ENCODE results near the gene SPATA2L.

SPATA2L gene

DNA sequence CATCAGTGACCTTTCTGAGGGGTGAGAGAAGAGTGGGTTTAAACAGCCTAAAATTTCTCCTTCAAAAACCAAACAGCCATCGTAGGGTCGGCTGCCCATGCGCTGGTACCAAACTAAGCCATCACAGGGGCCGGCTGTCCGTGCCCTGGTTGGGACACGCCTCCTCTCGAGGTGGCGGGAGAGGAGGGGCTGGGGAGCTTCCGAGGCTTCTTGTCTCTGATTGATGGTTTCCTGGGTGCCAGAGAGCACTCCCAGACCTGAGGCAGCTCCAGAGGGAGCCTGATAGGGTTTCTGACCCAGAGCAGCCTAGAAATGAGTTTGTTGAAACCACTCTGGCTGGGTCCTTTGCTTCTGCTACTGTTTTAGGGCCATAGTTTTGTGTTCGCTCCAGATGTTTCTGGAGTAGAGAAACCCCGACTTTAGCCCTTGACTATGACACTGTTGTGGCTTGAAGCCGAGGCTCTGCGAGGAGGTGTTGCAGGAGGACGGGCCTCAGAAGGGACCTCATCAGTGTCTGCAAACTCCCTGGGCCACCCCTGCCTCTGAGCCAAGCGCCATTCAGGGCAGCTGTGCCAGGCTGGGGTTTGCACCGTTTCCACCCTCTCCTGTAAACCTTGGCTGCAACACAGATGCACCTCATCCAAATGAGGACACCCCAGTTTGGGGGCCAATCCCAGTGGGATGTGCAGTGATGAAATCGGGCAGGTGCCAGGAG lies 26.1 kb upstream of the SPATA2L start:
- no peak for FAIRE-seq

GRCh38 chr16:89723279-89724250 lies 22.1 kb upstream of the SPATA2L start:
- FAIRE-seq = no peak

DNA sequence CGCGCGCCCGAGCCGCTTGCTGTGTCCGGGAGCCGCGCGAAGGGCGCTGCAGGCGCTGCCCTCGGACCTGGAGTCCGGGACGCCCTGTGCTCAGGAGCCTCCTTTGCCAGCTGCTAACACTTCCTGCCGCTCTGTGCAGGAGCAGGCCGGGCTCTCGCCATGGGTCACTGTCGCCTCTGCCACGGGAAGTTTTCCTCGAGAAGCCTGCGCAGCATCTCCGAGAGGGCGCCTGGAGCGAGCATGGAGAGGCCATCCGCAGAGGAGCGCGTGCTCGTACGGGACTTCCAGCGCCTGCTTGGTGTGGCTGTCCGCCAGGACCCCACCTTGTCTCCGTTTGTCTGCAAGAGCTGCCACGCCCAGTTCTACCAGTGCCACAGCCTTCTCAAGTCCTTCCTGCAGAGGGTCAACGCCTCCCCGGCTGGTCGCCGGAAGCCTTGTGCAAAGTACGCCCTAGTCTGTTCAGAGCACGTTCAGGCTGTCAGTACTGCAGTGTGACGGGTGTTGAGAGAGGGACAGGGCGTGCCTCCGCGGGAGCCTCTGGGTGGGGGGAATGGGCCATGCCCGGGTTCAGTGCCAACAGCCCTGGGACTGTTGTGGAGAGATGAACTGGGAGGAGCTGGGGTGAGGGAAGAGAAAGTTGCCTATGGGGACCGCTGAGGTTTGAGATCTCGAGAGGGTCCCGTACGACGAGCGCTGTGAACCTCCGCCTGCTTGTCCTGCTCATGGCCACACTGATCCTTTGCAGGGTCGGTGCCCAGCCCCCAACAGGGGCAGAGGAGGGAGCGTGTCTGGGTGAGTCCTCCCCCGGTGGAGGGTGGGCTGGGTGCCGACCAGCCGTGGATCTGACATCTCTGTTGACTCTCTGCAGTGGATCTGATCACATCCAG lies 21.1 kb upstream of the SPATA2L start:
- FAIRE-seq = no peak

DNA sequence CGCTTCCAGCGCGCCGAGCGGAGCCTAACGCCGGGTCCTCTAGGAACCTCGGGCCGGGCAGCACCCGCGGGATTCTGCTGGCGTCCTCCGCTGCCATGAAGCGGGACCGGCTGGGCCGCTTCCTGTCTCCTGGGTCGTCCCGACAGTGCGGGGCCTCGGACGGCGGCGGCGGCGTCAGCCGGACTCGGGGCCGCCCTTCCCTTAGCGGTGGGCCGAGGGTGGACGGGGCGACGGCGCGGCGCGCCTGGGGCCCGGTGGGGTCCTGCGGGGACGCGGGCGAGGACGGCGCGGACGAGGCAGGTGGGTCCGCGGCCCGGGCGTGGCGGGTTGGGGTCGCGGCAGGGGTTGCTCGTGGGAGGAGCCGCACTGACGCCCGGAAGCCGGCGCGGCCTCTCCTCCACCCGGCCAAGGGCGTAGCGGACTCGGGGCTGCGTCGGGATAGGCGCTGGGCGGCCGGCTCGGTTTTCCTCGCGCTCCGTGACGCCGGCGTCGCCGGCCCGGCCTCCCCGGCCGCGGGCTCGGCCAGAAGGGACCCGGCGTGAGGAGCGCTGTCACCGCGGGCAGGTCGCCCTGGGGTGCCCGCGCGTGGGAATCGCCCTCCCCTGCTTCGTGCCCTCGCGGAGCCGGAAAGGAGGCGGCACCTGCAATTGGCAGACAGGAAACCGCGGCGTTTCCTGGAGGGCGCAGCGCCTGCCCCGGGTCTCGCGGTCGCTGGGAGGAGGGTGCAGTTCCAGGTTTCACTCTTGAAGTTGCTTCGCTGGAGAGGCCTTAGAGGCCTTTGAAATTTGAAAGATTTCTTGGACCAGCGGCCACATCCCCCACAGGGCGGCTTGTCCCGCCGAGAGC lies 20.3 kb upstream of the SPATA2L start:
- no peak for FAIRE-seq

GRCh38 chr16:89720813-89721545 lies 19.5 kb upstream of the SPATA2L start, which contains the start of the genes VPS9D1 and ZNF276:
VPS9D1 (minus strand) TSS chr16:89720898; CDS start chr16:89720861, 37 bp downstream.
ZNF276 (plus strand) TSS chr16:89721537; CDS start chr16:89721641, 104 bp downstream.
- FAIRE-seq = no peak

DNA sequence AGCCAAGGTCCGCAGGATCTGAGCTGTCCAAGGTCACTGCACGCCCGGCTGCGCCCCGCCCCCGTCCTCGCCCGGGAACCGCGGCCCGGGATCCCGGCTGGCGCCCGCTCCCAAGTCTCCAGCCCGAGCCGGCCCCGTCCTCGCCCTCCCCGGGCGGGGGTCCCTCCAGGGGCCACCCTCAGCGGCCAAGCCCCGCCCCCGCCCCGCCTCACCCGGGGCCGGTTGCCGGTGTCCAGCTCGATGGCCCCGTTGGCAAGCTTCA lies 19.0 kb upstream of the SPATA2L start:
- no peak for FAIRE-seq

- no peak for FAIRE-seq
Observed at GRCh38 chr16:89717688-89718505, 16.4 kb upstream of the SPATA2L start.

DNA sequence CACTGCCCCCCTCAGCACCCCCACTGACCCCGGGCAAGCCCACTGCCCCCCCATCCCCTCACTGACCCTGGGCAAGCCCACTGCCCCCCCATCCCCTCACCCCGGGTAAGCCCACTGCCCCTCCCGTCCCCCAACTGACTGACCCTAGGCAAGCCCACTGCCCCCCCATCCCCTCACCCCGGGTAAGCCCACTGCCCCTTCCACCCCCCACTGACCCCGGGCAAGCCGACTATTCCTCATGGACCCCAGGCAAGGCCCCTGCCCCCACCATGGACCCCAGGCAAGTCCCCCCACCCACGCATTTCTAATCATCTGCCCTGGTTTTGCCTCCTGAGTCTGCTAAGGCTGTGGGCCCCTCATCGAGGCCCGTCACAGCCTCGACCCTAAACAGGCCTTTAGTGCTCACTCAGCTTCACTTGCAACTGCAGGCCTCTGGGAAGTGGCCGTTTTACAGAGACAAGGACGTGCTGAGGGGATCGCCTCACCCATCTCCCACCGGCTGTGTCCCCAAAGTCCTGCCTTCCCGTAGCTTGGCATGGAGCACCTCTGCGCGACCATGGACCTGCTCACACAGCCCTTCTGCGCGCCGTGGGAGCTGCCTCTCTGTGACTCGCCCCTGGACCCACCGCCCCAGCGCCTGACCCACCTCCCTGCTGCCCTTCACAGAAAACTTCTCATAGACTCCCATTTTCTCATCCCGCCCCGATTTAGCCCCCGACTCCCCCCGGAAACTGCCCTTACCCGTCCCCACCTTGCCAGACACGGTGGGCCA lies 15.6 kb upstream of the SPATA2L start:
- no peak for FAIRE-seq

DNA sequence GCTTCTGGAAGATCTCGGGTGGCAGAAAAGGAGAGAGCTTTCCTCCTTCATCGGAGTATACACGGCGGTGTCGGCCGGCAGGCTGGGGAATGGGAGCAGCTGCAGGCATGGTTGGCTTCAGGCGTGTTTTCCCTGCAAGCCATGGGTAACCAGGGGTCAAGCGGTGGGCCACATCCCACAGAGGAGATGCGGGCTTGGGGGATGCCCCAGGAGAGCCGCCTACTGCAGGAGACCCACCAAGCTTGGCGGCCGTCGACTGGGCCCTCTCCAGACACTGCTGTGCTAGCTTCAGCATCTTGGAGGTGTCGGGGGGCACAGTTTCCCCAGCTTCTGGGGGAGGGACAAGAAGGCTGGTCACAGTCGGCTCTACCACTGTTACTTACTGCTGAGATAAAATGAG lies 15.0 kb upstream of the SPATA2L start:
- no peak for FAIRE-seq

- FAIRE-seq = no peak
Observed at GRCh38 chr16:89712274-89712781, 10.8 kb upstream of the SPATA2L start.

DNA sequence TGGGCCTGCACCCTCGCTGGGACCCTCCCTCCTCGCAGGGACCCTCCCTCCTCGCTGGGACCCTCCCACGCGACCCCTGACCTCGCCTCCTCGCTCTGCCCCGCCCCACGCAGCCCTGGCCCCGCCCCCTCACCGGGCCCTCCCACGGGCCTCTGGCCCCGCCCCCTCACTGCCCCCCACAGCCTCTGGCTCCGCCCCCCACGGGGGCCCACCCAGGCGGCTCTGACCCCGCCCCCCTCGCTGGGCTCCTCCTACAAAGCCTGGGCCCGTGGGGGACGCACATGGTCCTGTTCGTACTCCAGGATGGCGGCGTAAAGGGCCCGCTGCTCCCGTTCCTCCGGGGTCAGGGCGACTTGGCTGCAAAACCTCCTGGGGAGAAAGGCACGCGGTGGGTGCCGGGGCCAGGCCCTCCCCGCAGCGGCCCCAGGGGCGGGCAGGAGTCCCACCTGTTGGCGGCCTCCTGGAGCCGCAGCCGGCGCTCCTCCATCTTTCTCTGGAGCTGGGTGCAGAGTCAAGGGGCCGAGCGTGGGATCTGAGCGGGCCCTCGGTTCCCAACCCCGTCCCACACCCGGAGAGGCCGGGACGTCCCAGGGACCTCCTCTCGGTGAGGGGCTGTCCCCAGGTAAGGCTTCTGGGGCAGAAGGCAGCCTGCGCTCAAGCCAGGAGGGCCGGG lies 10.2 kb upstream of the SPATA2L start:
- no peak for FAIRE-seq

DNA sequence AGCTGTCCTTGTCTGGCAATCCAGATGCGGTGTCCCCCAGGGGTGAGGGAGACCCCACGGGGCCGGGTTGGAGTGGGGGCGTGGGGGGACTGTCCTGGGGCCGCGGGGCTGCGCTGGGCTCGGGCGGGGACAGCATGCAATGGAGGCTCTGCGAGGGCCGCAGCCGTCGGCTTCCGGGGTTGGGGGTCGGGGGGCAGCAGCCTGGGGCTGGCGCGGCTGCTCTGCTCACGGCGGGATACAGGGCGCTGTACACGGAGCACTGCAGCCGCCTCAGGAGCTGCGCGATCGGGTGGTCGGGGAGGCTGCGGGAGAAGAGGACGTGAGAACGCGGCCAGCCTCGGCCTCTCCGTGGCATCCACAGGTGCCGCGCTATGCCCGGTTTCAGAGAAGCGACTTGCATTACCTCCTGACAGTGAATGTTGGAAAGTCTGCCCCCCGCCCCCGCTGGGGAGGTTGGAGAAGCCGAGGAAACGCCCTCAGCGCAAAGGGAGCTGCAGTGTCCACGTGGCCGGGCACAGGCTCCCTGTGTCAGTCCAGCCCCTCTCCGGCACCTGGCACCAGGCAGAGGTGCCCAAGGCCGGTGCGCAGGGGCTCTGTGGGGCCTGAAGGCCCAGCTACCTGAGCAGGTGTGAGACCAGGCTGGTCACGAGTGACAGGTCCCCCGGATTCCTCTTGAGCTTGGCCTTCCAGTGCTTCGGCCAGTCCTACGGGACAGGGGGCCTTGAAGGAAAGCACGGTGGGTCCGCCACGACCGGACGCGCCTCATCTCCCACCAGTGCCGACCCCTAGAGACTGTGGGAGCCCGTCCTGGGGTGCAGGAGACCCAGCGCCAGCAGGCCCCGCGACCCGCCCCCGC lies 9.4 kb upstream of the SPATA2L start:
- FAIRE-seq = no peak

- FAIRE-seq = no peak
Observed at GRCh38 chr16:89709716-89710432, 8.4 kb upstream of the SPATA2L start.

DNA sequence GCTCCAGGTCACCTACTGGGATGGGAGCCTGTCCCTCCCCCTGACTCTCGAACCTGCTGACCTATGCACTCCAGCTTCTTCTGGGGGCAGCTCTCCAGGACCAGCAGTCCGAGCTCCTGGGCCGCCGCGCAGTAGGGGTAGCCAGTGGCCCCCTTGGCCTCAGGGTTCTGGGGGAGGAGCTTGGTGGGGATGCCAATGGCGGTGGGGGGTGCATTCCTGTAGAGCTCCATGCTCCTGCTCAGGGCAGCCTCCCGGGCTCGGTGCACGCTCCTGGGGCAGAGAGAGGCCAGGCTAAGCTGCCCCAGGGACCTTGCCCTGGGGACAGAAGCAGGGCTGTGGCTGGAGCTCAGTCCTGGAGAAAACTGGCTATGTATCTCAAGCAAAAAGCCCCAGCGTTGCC lies 7.7 kb upstream of the SPATA2L start:
- no peak for FAIRE-seq

DNA sequence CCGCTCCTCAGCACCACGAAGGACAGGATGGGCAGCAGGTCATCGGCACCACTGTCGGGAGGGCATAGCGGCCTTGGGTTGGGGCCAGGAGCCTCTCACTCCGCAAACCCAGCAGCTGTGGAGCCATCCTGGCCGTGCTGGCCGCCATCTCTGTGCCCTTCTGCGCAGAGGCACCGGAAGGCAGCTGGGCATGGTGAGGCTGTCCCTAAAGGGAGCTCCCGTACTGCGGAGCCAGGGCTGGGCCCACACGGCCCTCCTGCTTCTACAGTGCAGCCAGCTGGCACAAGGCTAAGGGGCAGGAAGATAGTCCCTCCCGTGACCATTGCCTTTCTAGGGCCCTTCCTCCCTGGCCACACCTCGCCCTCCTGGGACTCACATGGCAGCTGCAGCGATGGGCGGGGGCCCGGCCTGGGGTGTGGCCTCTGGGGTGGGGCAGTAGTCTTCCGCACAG lies 7.0 kb upstream of the SPATA2L start:
- FAIRE-seq = no peak

GRCh38 chr16:89707695-89708094 lies 6.2 kb upstream of the SPATA2L start:
- FAIRE-seq = no peak

Data from TTC549 (cell line).